CD4-positive, alpha-beta T cell (primary cell): ENCODE measurements around the gene EIF4H. TPM values are rescaled to one million over a fixed set of nuclear protein-coding genes. Genes with fewer than 3 reads are reported as not detected.
"Not testable (repeated sequence)": the region's sequence is repeated elsewhere in the genome, so short reads cannot be mapped to it uniquely, and the experiment has no call there.

Source experiments
- ATAC-seq: fragments of 200-7000 bp; cut with Tn5 transposase; one replicate; pipeline ENCODE4 v1.10.0; 2022; ENCODE audit warnings: mild to moderate bottlenecking; ENCODE audit not compliant: poor library complexity
- CTCF ChIA-PET: fragments of 350-600 bp; sonication (Branson Sonifier 250); formaldehyde crosslinking; loops from one replicate; lab custom pipeline; 2021; ENCODE audit warnings: antibody characterized with exemption, inconsistent platforms; lab: Charles Lee
- POLR2A ChIA-PET: fragments of 350-600 bp; sonication (Branson Sonifier 250); formaldehyde crosslinking; loops from one replicate; lab custom pipeline; 2021; ENCODE audit warnings: antibody characterized with exemption, inconsistent platforms; lab: Charles Lee
- DNase-seq, 14 experiments: peaks; one replicate each; pipeline ENCODE4 v3.0.0-alpha.2; 2013 to 2020; ENCODE audit warnings: mixed read lengths in 2 of 14
- H3K27ac ChIP-seq, 2 donors: one replicate each; pipeline versions ENCODE4 v1.5.1 to v1.7.0; 2013; ENCODE audit warnings: low read length in 2 of 2, low read depth in 1 of 2, mild to moderate bottlenecking in 1 of 2
- H3K27me3 ChIP-seq, 2 experiments: 1 replicate in 1 of 2; 2 replicates in 1 of 2; pipeline versions ENCODE4 v1.6.1 to v1.7.0; 2013; ENCODE audit warnings: low read length in 2 of 2, control low read depth in 1 of 2, mild to moderate bottlenecking in 1 of 2, moderate library complexity in 1 of 2; ENCODE audit not compliant: insufficient read depth in 2 of 2, control insufficient read depth in 1 of 2
- H3K36me3 ChIP-seq: one replicate; pipeline ENCODE4 v1.6.1; 2013; ENCODE audit warnings: low read length, control low read depth; ENCODE audit not compliant: insufficient read depth
- H3K4me1 ChIP-seq: one replicate; pipeline ENCODE4 v1.6.1; 2013; ENCODE audit warnings: low read length, control low read depth; ENCODE audit not compliant: insufficient read depth
- H3K4me3 ChIP-seq: one replicate; pipeline ENCODE4 v1.5.1; 2013; ENCODE audit warnings: mild to moderate bottlenecking, low read length, moderate library complexity
- H3K9me3 ChIP-seq, 2 experiments: 1 replicate in 1 of 2; 2 replicates in 1 of 2; pipeline versions ENCODE4 v1.6.1 to v1.7.0; 2013; ENCODE audit warnings: low read length in 2 of 2, mild to moderate bottlenecking in 2 of 2, control low read depth in 1 of 2, moderate library complexity in 1 of 2; ENCODE audit not compliant: control insufficient read depth in 1 of 2, insufficient read depth in 1 of 2
- H3K27ac Mint-ChIP-seq: one replicate; pipeline ENCODE4 v1.8.0; 2020; ENCODE audit warnings: mixed read lengths
- H3K27me3 Mint-ChIP-seq: one replicate; pipeline ENCODE4 v1.8.0; 2021; ENCODE audit warnings: mixed read lengths
- H3K36me3 Mint-ChIP-seq: one replicate; pipeline ENCODE4 v1.8.0; 2021; ENCODE audit warnings: low read depth, mixed read lengths
- H3K4me1 Mint-ChIP-seq: one replicate; pipeline ENCODE4 v1.8.0; 2021; ENCODE audit warnings: low read depth, mixed read lengths
- H3K4me3 Mint-ChIP-seq: one replicate; pipeline ENCODE4 v1.8.0; 2020; ENCODE audit warnings: mild to moderate bottlenecking, mixed read lengths
- H3K9me3 Mint-ChIP-seq: one replicate; pipeline ENCODE4 v1.8.0; 2020; ENCODE audit warnings: mixed read lengths
- intact Hi-C, 2 experiments: fragments of 100-400 bp; cut with DNase I in 1 of 2; cut with micrococcal nuclease in 1 of 2; formaldehyde crosslinking; loops; one replicate each; pipeline versions ENCODE4 v1.15.1 to v1.9.0; 2023 to 2025; cut with DNase I, micrococcal nuclease
- total RNA-seq, 174 experiments: library from RNA in 2 of 174; stranded (reverse) in 2 of 174; gene quantifications; one replicate each; pipeline ENCODE4 v1.2.3 and lab custom pipeline; 2021 to 2026
- TF ChIP-seq, protein P1 (sequence below): fragments of 200-600 bp; IDR thresholded peaks from one replicate; pipeline ENCODE4 v1.8.0; 2022; ENCODE audit warnings: antibody characterized with exemption, mild to moderate bottlenecking

The EIF4H gene
- total RNA-seq, 2 experiments from 2014 or later, result 311 to 316 TPM

DNA sequence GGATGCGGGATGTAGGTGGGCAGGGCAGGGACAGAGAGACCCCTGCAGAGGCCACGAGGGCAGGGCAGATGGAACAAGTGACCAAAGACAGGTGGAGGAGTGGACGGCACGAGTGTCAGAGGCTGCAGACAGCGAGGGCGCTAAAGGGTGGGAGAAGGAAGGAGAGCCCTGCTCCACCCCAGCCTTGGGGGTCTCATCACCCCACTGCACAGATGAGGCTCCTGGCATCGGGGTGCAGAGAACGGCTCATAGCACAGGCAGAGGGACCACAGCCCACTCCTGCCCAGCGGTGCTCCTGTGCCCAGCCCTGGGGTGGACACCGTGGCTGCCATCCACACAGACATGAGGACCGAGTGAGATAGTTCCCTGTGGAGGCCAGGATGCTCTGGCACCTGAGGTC, 33.4 kb downstream of the EIF4H start:
- intact Hi-C loops, result loop anchor here in 1 of 2 experiments (10.0 kb wide), 1 partner anchor 67 kb away; no protein-coding TSS in a partner anchor
- no peaks in the 10 kb centered on the region for H3K36me3 Mint-ChIP-seq
- H3K4me1 Mint-ChIP-seq, result peaks cover 13% of the 10 kb centered on the region
- ChIA-PET POLR2A (no interaction called here), CTCF (interaction anchor here (1.0 to 4.3 kb wide), 6 partner anchors 28 to 194 kb away, joined by 3 to 38 read pairs (median 8); partner anchors contain the start of gene EIF4H)
- no peaks in the 10 kb centered on the region for H3K9me3 Mint-ChIP-seq
- H3K27ac Mint-ChIP-seq, result no peak overlapping the region
- H3K27me3 Mint-ChIP-seq, result peaks cover 5% of the 10 kb centered on the region
- H3K36me3 ChIP-seq, result no peaks in the 10 kb centered on the region
- no peak for ATAC-seq
- H3K27ac ChIP-seq, result no peak overlapping the region
- no peak for DNase-seq
- no peaks in the 10 kb centered on the region for H3K27me3 ChIP-seq
- peaks cover 34% of the 10 kb centered on the region for H3K4me1 ChIP-seq
- no peaks in the 10 kb centered on the region for H3K9me3 ChIP-seq
- H3K4me3 ChIP-seq, result no peak overlapping the region
- TF ChIP-seq, protein P1, sequence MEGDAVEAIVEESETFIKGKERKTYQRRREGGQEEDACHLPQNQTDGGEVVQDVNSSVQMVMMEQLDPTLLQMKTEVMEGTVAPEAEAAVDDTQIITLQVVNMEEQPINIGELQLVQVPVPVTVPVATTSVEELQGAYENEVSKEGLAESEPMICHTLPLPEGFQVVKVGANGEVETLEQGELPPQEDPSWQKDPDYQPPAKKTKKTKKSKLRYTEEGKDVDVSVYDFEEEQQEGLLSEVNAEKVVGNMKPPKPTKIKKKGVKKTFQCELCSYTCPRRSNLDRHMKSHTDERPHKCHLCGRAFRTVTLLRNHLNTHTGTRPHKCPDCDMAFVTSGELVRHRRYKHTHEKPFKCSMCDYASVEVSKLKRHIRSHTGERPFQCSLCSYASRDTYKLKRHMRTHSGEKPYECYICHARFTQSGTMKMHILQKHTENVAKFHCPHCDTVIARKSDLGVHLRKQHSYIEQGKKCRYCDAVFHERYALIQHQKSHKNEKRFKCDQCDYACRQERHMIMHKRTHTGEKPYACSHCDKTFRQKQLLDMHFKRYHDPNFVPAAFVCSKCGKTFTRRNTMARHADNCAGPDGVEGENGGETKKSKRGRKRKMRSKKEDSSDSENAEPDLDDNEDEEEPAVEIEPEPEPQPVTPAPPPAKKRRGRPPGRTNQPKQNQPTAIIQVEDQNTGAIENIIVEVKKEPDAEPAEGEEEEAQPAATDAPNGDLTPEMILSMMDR, result no peak
- H3K4me3 Mint-ChIP-seq, result no peak overlapping the region

DNA sequence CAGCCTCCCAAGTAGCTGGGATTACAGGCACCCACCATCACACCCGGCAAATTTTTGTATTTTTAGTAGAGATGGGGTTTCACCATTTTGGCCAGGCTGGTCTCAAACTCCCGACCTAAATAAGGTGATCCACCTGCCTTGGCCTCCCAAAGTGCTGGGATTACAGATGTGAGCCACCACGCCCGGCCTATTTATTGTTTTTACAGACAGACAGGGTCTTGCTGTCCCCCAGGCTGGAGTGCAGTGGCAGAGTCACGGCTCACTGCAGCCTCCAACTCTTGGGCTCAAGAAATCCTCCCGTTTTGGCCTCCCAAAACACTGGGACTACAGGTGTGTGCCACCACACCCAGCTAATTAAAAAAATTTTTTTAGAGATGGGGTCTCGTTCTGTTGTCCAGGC, 34.1 kb downstream of the EIF4H start:
- intact Hi-C loops, result loop anchor here in 1 of 2 experiments (10.0 kb wide), 1 partner anchor 67 kb away; no protein-coding TSS in a partner anchor
- H3K4me3 ChIP-seq, H3K36me3 ChIP-seq, H3K9me3 ChIP-seq, ATAC-seq, H3K27me3 ChIP-seq, POLR2A ChIA-PET, CTCF ChIA-PET, H3K36me3 Mint-ChIP-seq, H3K4me3 Mint-ChIP-seq, H3K27ac ChIP-seq, H3K27me3 Mint-ChIP-seq, H3K27ac Mint-ChIP-seq, H3K9me3 Mint-ChIP-seq, DNase-seq: not testable (repeated sequence)
- H3K4me1 Mint-ChIP-seq, result peaks cover 11% of the 10 kb centered on the region
- H3K4me1 ChIP-seq, result peaks cover 31% of the 10 kb centered on the region

DNA sequence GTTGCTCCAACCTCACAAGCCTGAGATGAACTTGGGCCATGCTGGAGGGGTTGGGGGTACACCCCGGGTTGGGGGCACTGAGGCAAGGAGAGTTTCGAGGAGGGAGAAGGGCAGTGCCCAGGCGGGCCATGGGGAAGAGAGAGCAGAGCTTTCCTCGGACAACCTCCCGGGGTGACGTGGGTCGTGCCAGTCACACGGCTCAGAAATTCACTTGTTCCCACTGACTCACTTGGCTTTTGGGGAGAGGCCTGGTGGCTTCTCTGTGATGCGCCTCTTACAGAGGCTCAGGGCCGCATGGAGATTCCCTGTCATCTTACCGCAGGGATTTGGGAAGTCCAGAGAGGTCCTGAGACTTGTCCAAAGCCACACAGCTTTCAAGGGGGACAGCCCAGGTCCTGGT, 38.5 kb downstream of the EIF4H start:
- peaks cover 23% of the 10 kb centered on the region for H3K4me1 ChIP-seq
- intact Hi-C loops, result no loop called here

More for the DNA sequence above, 38.5 kb downstream of the EIF4H start:
- no peak overlapping the region for H3K27ac ChIP-seq
- Mint-ChIP-seq H3K27me3 (peaks cover 5% of the 10 kb centered on the region), H3K36me3 (no peaks in the 10 kb centered on the region), H3K27ac (no peak overlapping the region), H3K4me3 (no peak overlapping the region), H3K9me3 (no peaks in the 10 kb centered on the region), H3K4me1 (peaks cover 13% of the 10 kb centered on the region)
- POLR2A ChIA-PET, result no interaction called here
- no peaks in the 10 kb centered on the region for H3K36me3 ChIP-seq
- no peak overlapping the region for H3K4me3 ChIP-seq
- CTCF ChIA-PET, result no interaction called here
- no peaks in the 10 kb centered on the region for H3K9me3 ChIP-seq
- no peaks in the 10 kb centered on the region for H3K27me3 ChIP-seq
- peak in 2 of 14 experiments; percentile 48 to 60 for DNase-seq
- TF ChIP-seq, protein P1, result no peak
- no peak for ATAC-seq
